LNCaP clone FGC (cell line): Measurements from ENCODE around the gene GNL3L.

ENCODE experiments used
- DNase-seq: peaks from one replicate; pipeline ENCODE4 v3.0.0-alpha.2; 2011; ENCODE audit warnings: low read depth
- H3K4me3 ChIP-seq: 2 replicates; pipeline ENCODE4 v1.5.1; 2011; ENCODE audit warnings: mild to moderate bottlenecking, low read depth, low read length, control low read depth
- TF ChIP-seq, protein P1 (sequence below): IDR thresholded peaks from 2 replicates; pipeline ENCODE4 v1.5.1; 2012; ENCODE audit warnings: mild to moderate bottlenecking; ENCODE audit not compliant: control insufficient read depth, insufficient read depth; ENCODE audit errors: extremely low read depth

The GNL3L gene

GRCh38 chrX:54494166-54494988, 35.6 kb upstream of the GNL3L start:
- no peak for DNase-seq
- peak overlapping the region; percentile 29; the same call in 1 of the 2 replicates for H3K4me3 ChIP-seq
- TF ChIP-seq, protein P1, sequence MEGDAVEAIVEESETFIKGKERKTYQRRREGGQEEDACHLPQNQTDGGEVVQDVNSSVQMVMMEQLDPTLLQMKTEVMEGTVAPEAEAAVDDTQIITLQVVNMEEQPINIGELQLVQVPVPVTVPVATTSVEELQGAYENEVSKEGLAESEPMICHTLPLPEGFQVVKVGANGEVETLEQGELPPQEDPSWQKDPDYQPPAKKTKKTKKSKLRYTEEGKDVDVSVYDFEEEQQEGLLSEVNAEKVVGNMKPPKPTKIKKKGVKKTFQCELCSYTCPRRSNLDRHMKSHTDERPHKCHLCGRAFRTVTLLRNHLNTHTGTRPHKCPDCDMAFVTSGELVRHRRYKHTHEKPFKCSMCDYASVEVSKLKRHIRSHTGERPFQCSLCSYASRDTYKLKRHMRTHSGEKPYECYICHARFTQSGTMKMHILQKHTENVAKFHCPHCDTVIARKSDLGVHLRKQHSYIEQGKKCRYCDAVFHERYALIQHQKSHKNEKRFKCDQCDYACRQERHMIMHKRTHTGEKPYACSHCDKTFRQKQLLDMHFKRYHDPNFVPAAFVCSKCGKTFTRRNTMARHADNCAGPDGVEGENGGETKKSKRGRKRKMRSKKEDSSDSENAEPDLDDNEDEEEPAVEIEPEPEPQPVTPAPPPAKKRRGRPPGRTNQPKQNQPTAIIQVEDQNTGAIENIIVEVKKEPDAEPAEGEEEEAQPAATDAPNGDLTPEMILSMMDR, result no peak

- peak overlapping the region; percentile 52 for H3K4me3 ChIP-seq
- TF ChIP-seq, protein P1, result no peak
- no peak for DNase-seq
Measured at GRCh38 chrX:54494989-54495813, 34.8 kb upstream of the GNL3L start.

DNA sequence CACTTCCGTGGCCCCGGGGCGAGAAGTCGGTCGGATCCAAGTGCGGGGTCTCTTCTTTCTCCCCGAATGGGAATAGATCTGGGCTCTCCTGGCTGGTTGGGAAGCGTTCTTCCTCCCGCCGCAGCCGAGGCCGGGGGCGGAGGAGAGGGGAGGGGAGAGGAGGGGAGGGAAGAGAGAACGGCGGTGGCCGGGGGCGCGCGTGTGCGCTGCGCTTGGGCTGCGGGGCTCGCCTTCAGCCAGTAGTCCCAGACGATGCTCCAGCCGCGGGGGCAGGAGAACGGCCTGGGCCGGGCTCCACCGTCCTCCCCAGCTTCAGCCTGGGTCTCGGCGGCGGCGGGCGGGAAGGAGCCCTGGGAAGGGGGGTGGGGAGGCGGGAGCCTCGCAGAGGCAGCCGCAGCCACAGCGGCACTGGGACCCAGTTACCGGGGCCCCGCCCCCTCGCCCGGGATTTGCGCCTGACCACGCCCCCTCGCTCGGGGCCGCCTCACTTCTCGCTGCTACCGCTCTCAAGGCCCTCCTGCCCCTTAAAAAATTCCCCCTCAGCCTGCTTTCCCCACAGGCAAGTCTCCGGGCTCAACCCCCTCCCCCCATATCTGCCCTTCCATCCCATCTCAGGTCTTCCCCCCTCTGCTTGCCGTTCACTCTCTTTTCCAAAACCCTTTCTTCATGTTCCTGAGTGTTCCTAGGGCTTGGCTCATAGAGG, 34.1 kb upstream of the GNL3L start, which contains the start of gene FGD1:
TSS of gene FGD1 (minus strand) at position 421 of the 703 bp plus-strand sequence. CDS start 802 bp downstream, outside the sequence.
- TF ChIP-seq, protein P1, result no peak
- no peak for DNase-seq
- peak within 1 kb of the TSS; percentile 52 for H3K4me3 ChIP-seq

- peak overlapping the region; percentile 52 for H3K4me3 ChIP-seq
Measured at GRCh38 chrX:54496517-54496852, 33.5 kb upstream of the GNL3L start.

DNA sequence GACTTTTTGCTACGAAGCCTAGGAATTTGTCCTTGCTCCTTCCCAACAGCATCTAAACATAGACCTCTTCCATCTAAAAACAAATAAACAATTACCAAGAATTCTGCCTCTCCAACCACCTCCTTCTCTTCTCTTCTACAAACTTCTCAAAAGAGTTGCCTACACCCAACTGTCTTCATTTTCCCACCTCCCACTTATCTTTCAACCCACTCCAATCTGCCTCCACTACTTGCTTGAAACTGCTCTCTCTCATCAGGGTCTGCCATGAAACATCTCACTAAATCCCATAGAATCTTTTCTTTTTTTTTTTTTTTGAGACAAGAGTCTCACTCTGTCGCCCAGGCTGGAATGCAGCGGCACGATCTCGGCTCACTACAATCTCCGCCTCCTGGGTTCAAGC, 33.1 kb upstream of the GNL3L start:
- TF ChIP-seq, protein P1, result no peak
- no peak for DNase-seq
- no peak overlapping the region for H3K4me3 ChIP-seq

More at GRCh38 chrX:54496517-54496852, 33.5 kb upstream of the GNL3L start:
- TF ChIP-seq, protein P1, result no peak
- DNase-seq, result no peak

- no peak overlapping the region for H3K4me3 ChIP-seq
- TF ChIP-seq, protein P1, result no peak
- no peak for DNase-seq
Measured at GRCh38 chrX:54509400-54509799, 20.6 kb upstream of the GNL3L start.
